Adipocyte (in vitro differentiated cells): ENCODE results near the gene ISG20.
A peak's percentile ranks its signal among the peaks of the same experiment; 100 is the strongest.

ENCODE experiments used
- DNase-seq: peaks from one replicate; pipeline ENCODE4 v3.0.0-alpha.2; 2015; ENCODE audit warnings: low read depth
- H3K27me3 ChIP-seq: replicated peaks from 2 replicates; pipeline ENCODE4 v1.7.0; 2013; ENCODE audit warnings: mild to moderate bottlenecking, low read length, moderate library complexity; ENCODE audit not compliant: control insufficient read depth, insufficient read depth
- H3K36me3 ChIP-seq: 2 replicates; pipeline ENCODE4 v1.7.0; 2013; ENCODE audit warnings: low read length, mild to moderate bottlenecking, moderate library complexity; ENCODE audit not compliant: control insufficient read depth, insufficient read depth, severe bottlenecking
- H3K4me1 ChIP-seq: 2 replicates; pipeline ENCODE4 v1.7.0; 2013; ENCODE audit warnings: mild to moderate bottlenecking, low read length, moderate library complexity; ENCODE audit not compliant: control insufficient read depth, insufficient read depth
- H3K4me3 ChIP-seq: 2 replicates; pipeline ENCODE4 v1.7.0; 2013; ENCODE audit warnings: mild to moderate bottlenecking, low read length, moderate library complexity
- H3K9ac ChIP-seq: 2 replicates; pipeline ENCODE4 v1.7.0; 2013; ENCODE audit warnings: mild to moderate bottlenecking, low read length, moderate library complexity
- H3K9me3 ChIP-seq: 2 replicates; pipeline ENCODE4 v1.7.0; 2013; ENCODE audit warnings: mild to moderate bottlenecking, low read length, moderate library complexity; ENCODE audit not compliant: control insufficient read depth

Gene ISG20

GRCh38 chr15:88610701-88611231, 28.1 kb upstream of the ISG20 start:
- Histone ChIP-seq H3K36me3 (no peaks in the 10 kb centered on the region), H3K27me3 (peaks cover 40% of the 10 kb centered on the region)

GRCh38 chr15:88612186-88612796, 26.5 kb upstream of the ISG20 start:
- no peak for DNase-seq
- H3K27me3 ChIP-seq: peaks cover 25% of the 10 kb centered on the region
- H3K4me3 ChIP-seq: no peak overlapping the region
- H3K9ac ChIP-seq: no peak overlapping the region
- H3K36me3 ChIP-seq: no peaks in the 10 kb centered on the region
- no peaks in the 10 kb centered on the region for H3K9me3 ChIP-seq
- H3K4me1 ChIP-seq: peaks cover 11% of the 10 kb centered on the region

More at GRCh38 chr15:88610701-88611231, 28.1 kb upstream of the ISG20 start:
- Histone ChIP-seq H3K9me3 (no peaks in the 10 kb centered on the region), H3K4me1 (peaks cover 13% of the 10 kb centered on the region), H3K4me3 (no peak overlapping the region), H3K9ac (no peak overlapping the region)
- no peak for DNase-seq

- DNase-seq: no peak
- Histone ChIP-seq H3K4me1 (peaks cover 11% of the 10 kb centered on the region), H3K36me3 (no peaks in the 10 kb centered on the region), H3K9ac (no peak overlapping the region), H3K4me3 (no peak overlapping the region), H3K9me3 (no peaks in the 10 kb centered on the region), H3K27me3 (peaks cover 16% of the 10 kb centered on the region)
These were observed 25.5 kb upstream of the ISG20 start for GRCh38 chr15:88613074-88613944.

- Histone ChIP-seq H3K4me3 (no peak overlapping the region), H3K36me3 (no peaks in the 10 kb centered on the region), H3K9me3 (no peaks in the 10 kb centered on the region), H3K9ac (no peak overlapping the region), H3K4me1 (peaks cover 11% of the 10 kb centered on the region), H3K27me3 (peaks cover 3% of the 10 kb centered on the region)
- DNase-seq: no peak
These were observed 23.3 kb upstream of the ISG20 start for GRCh38 chr15:88615303-88616107.

GRCh38 chr15:88616240-88616639, 22.6 kb upstream of the ISG20 start:
- H3K9me3 ChIP-seq: no peaks in the 10 kb centered on the region
- DNase-seq: no peak
- peaks cover 15% of the 10 kb centered on the region for H3K4me1 ChIP-seq
- H3K27me3 ChIP-seq: peaks cover 3% of the 10 kb centered on the region
- no peaks in the 10 kb centered on the region for H3K36me3 ChIP-seq
- no peak overlapping the region for H3K4me3 ChIP-seq
- no peak overlapping the region for H3K9ac ChIP-seq

- Histone ChIP-seq H3K9ac (no peak overlapping the region), H3K9me3 (no peaks in the 10 kb centered on the region), H3K27me3 (peaks cover under 1% of the 10 kb centered on the region), H3K4me1 (peaks cover 17% of the 10 kb centered on the region), H3K36me3 (no peaks in the 10 kb centered on the region), H3K4me3 (no peak overlapping the region)
- no peak for DNase-seq
These were observed 21.6 kb upstream of the ISG20 start for GRCh38 chr15:88617031-88617722.

- Histone ChIP-seq H3K36me3 (no peaks in the 10 kb centered on the region), H3K4me3 (no peak overlapping the region), H3K9me3 (no peaks in the 10 kb centered on the region), H3K9ac (no peak overlapping the region), H3K4me1 (peaks cover 23% of the 10 kb centered on the region), H3K27me3 (no peaks in the 10 kb centered on the region)
- no peak for DNase-seq
These were observed 21.0 kb upstream of the ISG20 start for GRCh38 chr15:88617790-88618189.

- Histone ChIP-seq H3K9ac (no peak overlapping the region), H3K9me3 (no peaks in the 10 kb centered on the region), H3K27me3 (no peaks in the 10 kb centered on the region), H3K36me3 (no peaks in the 10 kb centered on the region), H3K4me3 (no peak overlapping the region), H3K4me1 (peaks cover 25% of the 10 kb centered on the region)
- DNase-seq: no peak
These were observed 20.1 kb upstream of the ISG20 start for GRCh38 chr15:88618686-88619085.

GRCh38 chr15:88619796-88620195, 19.0 kb upstream of the ISG20 start:
- Histone ChIP-seq H3K9ac (no peak overlapping the region), H3K36me3 (no peaks in the 10 kb centered on the region), H3K4me3 (no peak overlapping the region), H3K4me1 (peaks cover 33% of the 10 kb centered on the region), H3K27me3 (no peaks in the 10 kb centered on the region), H3K9me3 (no peaks in the 10 kb centered on the region)
- DNase-seq: no peak

GRCh38 chr15:88620995-88621772, 17.6 kb upstream of the ISG20 start, which contains the start of gene AEN:
Gene AEN (plus strand): TSS chr15:88621340. CDS start chr15:88626210, 4,870 bp downstream.
- Histone ChIP-seq H3K4me1 (peaks cover 36% of the 10 kb centered on the region), H3K27me3 (no peaks in the 10 kb centered on the region), H3K36me3 (peaks cover 2% of the 10 kb centered on the region), H3K9ac (peak within 1 kb of the TSS; percentile 96), H3K9me3 (no peaks in the 10 kb centered on the region), H3K4me3 (peak within 1 kb of the TSS; percentile 99)
- peak; percentile 98 for DNase-seq
